NCI-H2171 treated with DMSO at 0.1 percent for 48 hours (cell line): Measurements from ENCODE around the gene ZRANB1.
A peak's percentile ranks its signal among the peaks of the same experiment; 100 is the strongest.
"Not testable (repeated sequence)": the region's sequence is repeated elsewhere in the genome, so short reads cannot be mapped to it uniquely, and the experiment has no call there.

ENCODE experiments used
- DNase-seq: peaks from one replicate; lab custom pipeline; 2025; lab: John Stamatoyannopoulos, UW

ZRANB1 gene

DNA sequence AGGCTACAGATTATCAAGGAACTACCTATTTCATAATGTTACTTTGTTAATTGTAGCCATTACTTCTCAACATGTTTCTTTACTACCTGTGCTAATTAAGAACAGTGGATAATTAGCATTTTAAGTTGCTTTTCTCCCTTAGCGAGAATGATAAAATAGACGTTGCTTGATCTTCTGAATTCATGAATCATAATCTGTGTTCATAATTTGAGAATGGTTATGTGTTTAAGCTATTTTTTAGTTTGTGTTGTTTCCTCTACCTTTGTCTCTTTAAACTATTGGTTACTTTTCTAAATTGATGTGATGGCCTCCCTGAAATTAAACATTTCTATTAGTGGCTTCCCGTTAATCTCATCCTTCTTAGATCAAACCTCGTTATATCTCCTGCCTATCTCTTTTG, at the start of gene ZRANB1:
Gene ZRANB1, plus strand, starts transcription at position 301 of the 400 bp plus-strand sequence. CDS start 371 bp downstream, outside the sequence.
- no peak for DNase-seq

GRCh38 chr10:124892905-124893304, 49.0 kb upstream of the ZRANB1 start:
- DNase-seq = no peak

DNA sequence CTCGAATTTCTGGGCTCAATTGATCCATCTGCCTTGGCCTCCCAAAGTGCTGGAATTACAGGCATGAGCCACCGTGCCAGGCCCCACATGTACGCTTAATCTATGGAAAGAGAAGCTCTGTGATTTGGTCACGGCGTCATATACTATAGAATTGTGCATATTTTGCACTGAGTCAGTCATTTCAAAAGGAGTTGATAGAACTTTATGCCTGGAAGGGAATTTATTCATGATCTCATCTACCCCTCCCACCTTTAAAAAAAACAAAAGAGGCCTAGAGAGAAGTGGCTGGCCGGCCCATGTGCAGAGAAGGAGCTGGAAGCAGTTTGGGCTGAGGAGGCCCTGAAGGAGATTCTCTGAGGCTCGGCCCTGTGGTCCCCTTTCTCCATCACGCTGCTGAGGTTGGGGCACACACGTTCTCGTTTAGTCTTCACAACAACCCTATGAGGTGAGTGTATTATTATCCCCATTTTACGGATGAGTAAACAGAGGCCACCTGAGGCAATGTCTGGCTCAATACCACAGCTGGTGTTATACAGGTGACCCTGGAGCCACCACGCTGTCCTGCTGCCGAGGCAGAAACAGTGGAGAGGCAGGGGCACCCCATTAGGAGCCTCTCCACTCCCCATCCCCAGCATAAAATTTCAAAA, 47.2 kb upstream of the ZRANB1 start:
- no peak for DNase-seq

DNA sequence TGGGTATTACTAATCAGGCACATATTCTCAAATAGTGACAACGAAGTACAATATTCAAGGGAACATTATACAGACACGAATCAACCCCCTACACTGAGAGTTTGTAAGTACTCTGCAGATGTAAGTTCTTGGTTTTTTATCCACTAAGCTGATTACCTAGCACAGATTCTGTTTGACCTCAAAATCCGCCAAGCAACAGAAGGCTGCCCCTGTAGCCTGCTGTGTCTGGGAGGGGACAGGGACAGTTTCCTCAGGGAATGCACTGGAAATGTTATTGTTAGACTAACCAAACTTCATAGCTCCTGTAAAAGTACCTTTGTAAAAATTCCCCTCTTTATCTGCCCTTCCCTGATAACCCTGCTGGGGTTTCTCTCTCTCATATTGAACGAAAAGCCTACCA, 45.2 kb upstream of the ZRANB1 start:
- DNase-seq = no peak

GRCh38 chr10:124898471-124898870, 43.5 kb upstream of the ZRANB1 start:
- no peak for DNase-seq

- no peak for DNase-seq
Observed at GRCh38 chr10:124899151-124899550, 42.8 kb upstream of the ZRANB1 start.

DNA sequence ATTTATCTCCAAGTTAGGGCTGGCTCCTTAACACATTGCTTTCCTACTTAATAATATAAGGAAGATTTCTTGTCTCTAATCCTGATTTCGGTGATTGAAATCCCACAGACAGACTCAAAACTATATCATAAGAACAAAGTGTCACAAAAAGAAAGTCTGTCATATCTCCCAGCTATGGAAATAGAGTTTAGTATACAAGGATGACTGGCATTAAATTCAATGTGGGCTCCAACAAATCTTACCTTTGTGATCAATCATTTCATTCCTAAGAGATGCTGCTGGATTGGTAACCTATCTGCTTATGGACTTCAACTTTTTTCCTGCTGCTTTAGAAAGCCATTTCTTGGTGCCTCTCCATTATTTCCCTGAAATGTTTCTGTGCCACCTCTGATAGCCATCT, 39.5 kb upstream of the ZRANB1 start:
- no peak for DNase-seq

DNA sequence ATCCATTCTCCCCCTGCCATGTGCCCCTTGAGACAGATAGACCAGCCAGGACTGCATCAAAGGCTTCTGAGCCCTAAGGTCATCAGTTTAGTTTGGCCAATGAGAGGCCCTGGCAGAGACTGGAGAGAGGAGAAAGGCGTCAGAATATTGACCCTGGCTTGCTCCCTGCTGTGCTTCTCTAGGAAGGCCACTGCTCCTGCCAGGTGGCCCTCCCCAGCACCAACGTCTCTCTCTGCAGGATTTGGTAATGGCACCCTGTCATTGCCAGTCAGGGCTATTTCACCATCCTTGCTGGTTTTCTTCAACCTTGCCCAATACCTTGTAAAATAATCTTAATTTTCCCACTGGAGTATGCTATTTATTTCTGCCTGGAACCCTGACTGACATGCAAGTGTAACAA, 38.8 kb upstream of the ZRANB1 start:
- DNase-seq = no peak

GRCh38 chr10:124904796-124905195, 37.1 kb upstream of the ZRANB1 start:
- DNase-seq = no peak

GRCh38 chr10:124906551-124907001, 35.3 kb upstream of the ZRANB1 start:
- DNase-seq = no peak

- DNase-seq = no peak
Observed at GRCh38 chr10:124909563-124909962, 32.4 kb upstream of the ZRANB1 start.

DNA sequence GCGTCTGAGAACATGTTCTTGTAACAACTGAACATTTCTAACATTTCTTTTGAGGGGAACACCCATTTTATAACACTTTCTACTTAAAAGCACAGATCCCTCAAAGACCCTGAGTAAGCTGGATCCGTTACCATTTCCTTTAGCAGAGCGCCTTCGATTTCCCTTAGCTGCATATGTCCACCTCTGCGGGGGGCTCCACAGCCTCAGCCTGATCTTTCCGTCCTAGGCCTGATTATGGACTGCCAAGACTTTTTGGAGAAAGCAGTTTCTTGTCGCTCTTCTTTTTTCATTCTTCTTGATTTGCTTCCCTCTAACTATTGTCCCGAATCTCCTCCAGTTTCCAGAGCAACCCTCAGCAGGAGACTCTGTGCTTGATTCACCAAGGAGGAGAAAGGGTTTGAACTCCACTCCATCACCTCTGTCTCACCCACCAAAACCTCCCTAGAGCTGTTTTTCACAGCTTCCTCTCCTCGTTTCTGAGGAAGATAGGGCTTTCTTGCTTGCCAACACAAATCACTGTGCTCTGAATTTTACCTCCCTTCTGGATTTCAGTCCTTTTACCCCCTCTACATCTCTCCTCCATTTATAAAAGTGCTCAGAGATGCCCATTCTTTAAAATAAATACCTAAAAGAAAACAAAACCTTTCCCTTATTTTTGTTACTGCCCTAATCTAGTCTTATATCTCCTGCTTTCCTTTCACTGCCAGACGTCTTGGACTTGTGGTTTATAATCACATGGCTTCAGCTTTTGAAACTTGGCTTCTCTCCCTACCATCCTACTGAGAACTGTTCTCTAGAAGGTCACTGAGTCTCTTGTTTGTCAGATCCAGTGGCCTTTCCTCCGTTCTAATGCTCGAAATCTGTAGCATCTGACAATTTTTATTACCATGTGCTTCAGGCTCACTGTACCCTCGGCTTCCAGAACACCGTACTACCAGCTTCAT, 30.5 kb upstream of the ZRANB1 start:
- DNase-seq = no peak

- DNase-seq = no peak
Observed at GRCh38 chr10:124912101-124912886, 29.6 kb upstream of the ZRANB1 start.

- DNase-seq = no peak
Observed at GRCh38 chr10:124913167-124913566, 28.8 kb upstream of the ZRANB1 start.

DNA sequence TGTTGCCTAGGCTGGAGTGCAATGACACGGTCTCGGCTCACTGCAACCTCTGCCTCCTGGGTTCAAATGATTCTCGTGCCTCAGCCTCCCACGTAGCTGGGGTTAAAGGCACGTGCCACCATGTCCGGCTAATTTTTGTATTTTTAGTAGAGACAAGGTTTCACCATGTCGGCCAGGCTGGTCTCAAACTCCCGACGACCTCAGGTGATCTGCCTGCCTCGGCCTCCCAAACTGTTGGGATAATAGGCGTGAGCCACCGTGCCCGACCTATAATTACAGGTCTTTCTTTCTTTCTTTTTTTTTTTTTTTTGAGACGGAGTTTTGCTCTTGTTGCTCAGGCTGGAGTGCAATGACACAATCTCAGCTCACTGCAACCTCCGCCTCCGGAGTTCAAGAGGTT, 27.5 kb upstream of the ZRANB1 start:
- not testable (repeated sequence) for DNase-seq

DNA sequence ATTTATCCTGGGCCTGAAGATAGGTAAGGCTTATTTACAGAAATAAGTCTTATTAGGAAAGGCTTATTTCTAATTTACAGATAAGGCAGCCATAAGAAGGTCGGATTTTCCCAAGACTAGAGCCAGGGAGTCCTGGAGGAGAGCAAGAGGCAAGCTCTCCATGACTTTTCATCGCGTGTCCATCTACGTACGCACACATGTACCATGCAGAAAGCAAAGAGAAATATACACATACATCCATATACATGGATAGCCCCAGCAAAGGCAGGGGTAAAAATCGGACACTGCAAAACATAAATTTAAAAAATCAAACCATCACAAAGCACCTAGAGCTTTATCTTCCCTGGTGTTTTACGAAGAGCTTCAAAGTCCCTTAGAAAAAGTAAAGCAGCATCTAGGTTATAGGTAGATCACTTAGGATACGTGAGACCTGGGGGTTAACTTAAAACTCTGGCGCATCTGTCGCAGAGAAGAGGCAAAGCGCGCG, 25.8 kb upstream of the ZRANB1 start:
- no peak for DNase-seq

- DNase-seq = peak; percentile 84
Observed at GRCh38 chr10:124916585-124917427, 25.1 kb upstream of the ZRANB1 start.

DNA sequence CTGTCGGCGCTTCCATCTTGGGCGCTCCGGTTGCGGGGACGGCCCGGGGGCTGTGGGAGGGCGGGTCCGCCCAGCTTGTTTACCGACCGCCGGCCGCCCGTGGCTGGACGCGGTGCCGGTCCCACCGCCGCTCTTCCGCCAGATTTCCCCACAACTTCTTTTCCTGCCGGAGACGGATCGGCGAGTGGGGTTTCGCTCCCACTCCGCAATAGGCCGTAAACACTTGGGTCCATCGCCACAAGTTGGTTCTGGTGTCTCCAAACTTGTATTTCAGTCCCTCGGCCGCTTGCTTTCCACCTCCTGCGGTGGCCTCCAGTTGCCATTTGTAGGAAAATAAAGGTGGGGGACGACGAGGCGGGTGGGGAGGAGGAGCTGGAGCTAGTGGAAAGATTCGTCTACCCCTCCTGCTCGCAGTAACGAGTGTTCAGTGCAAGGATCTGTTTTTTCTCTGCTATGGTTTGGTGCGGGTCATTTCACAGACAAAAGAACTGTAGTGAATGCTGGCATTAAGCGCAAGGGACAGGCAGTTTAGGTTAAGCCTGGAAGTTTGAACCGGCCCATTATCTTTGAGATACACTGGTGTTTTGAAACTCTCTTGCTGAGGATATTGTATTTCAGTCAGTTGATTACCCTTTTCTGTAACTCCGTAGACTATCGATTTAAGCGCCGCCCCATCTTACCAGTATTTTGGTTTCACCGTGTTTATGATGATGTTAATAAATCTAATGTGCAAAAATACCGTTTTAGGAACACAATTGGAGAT, 24.3 kb upstream of the ZRANB1 start:
- peak; percentile 35 for DNase-seq

DNA sequence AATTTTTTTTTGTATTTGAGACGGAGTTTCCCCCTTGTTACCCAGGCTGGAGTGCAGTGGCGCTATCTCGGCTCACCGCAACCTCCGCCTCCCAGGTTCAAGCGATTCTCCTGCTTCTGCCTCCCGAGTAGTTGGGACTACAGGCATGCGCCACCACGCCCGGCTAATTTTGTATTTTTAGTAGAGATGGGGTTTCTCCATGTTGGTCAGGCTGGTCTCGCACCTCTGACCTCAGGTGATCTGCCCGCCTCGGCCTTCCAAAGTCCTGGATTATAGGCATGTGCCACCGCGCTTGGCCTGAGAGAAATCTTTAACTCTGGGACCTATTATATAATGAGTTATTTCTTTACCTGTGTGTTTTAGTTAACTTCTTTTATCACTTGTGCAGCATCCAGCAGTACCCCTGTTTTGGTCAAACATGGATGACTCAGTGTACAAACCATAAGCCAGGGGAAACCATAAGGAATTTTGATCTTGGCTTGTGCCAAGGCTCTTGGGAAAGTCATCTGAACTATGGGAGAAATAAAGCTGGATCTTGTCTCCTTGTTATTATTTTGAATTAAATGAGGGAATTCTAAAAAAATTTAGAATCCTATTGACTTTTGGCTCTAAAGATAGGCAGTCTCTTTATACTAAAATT, 23.6 kb upstream of the ZRANB1 start:
- DNase-seq = no peak

DNA sequence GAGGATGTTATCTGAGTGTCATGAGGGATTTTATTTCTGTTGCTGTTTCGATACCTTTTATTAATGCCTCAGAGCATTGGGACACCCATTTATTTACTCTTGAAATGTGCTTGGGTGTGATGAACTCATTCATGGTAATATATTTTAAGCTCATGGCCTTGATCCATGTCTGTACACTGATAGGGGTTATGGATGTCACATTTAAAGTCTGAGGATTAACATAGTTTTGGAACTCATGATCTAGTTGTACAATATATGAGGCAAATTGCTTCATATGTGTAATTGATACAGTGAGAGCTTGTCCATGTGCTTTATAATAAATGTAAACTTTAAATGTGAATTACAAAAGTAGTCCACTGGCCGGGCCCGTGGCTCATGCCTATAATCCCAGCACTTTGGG, 23.0 kb upstream of the ZRANB1 start:
- DNase-seq = no peak
